Neuron (in vitro differentiated cells): ENCODE measurements around the gene SYF2.
"Not testable (repeated sequence)": the region's sequence is repeated elsewhere in the genome, so short reads cannot be mapped to it uniquely, and the experiment has no call there.

Source experiments
- H2AFZ ChIP-seq: one replicate; pipeline ENCODE4 v1.6.1; 2013; ENCODE audit warnings: low read depth, mild to moderate bottlenecking, inconsistent platforms, low read length, moderate library complexity
- H3K27me3 ChIP-seq: one replicate; pipeline ENCODE4 v1.6.1; 2013; ENCODE audit warnings: low read length; ENCODE audit not compliant: insufficient read depth
- H3K36me3 ChIP-seq: one replicate; pipeline ENCODE4 v1.6.1; 2013; ENCODE audit warnings: low read length; ENCODE audit not compliant: insufficient read depth
- H3K4me1 ChIP-seq: one replicate; pipeline ENCODE4 v1.6.1; 2013; ENCODE audit warnings: low read length; ENCODE audit not compliant: insufficient read depth
- H3K4me3 ChIP-seq: 2 replicates; pipeline ENCODE4 v1.5.1; 2013; ENCODE audit warnings: mild to moderate bottlenecking, low read length, moderate library complexity
- H3K9me3 ChIP-seq: one replicate; pipeline ENCODE4 v1.6.1; 2013; ENCODE audit warnings: low read length

SYF2 gene

GRCh38 chr1:25194572-25195020 is 37.7 kb downstream of the SYF2 start:
- H2AFZ ChIP-seq, result peak overlapping the region; percentile 29
- H3K9me3 ChIP-seq, result no peaks in the 10 kb centered on the region
- peaks cover 5% of the 10 kb centered on the region for H3K27me3 ChIP-seq
- peaks cover 13% of the 10 kb centered on the region for H3K4me1 ChIP-seq
- H3K4me3 ChIP-seq, result no peak overlapping the region
- no peaks in the 10 kb centered on the region for H3K36me3 ChIP-seq

GRCh38 chr1:25194054-25194453 is 38.2 kb downstream of the SYF2 start:
- peaks cover 5% of the 10 kb centered on the region for H3K27me3 ChIP-seq
- H3K4me3 ChIP-seq, result no peak overlapping the region
- peaks cover 8% of the 10 kb centered on the region for H3K4me1 ChIP-seq
- peak overlapping the region; percentile 29 for H2AFZ ChIP-seq
- no peaks in the 10 kb centered on the region for H3K9me3 ChIP-seq
- H3K36me3 ChIP-seq, result no peaks in the 10 kb centered on the region

- Histone ChIP-seq H3K9me3 (no peaks in the 10 kb centered on the region), H3K36me3 (no peaks in the 10 kb centered on the region)
Observed at GRCh38 chr1:25193229-25193628, 39.1 kb downstream of the SYF2 start.

GRCh38 chr1:25192154-25192553 is 40.1 kb downstream of the SYF2 start:
- Histone ChIP-seq H3K4me1 (peaks cover 7% of the 10 kb centered on the region), H3K9me3 (no peaks in the 10 kb centered on the region), H3K36me3 (no peaks in the 10 kb centered on the region), H2AFZ (no peak overlapping the region), H3K27me3 (peaks cover 5% of the 10 kb centered on the region), H3K4me3 (no peak overlapping the region)

More at GRCh38 chr1:25193229-25193628, 39.1 kb downstream of the SYF2 start:
- H3K27me3 ChIP-seq, result peaks cover 5% of the 10 kb centered on the region
- H2AFZ ChIP-seq, result no peak overlapping the region
- no peak overlapping the region for H3K4me3 ChIP-seq
- H3K4me1 ChIP-seq, result peaks cover 7% of the 10 kb centered on the region

- no peaks in the 10 kb centered on the region for H3K36me3 ChIP-seq
- no peak overlapping the region for H3K4me3 ChIP-seq
- peaks cover 7% of the 10 kb centered on the region for H3K4me1 ChIP-seq
- peaks cover 8% of the 10 kb centered on the region for H3K27me3 ChIP-seq
- no peaks in the 10 kb centered on the region for H3K9me3 ChIP-seq
- no peak overlapping the region for H2AFZ ChIP-seq
Observed at GRCh38 chr1:25190260-25190659, 42.0 kb downstream of the SYF2 start.

GRCh38 chr1:25187904-25188303 is 44.4 kb downstream of the SYF2 start:
- not testable (repeated sequence) for H3K36me3 ChIP-seq, H3K4me3 ChIP-seq, H3K9me3 ChIP-seq, H3K4me1 ChIP-seq, H2AFZ ChIP-seq
- H3K27me3 ChIP-seq, result peaks cover 18% of the 10 kb centered on the region

- H3K9me3 ChIP-seq, result no peaks in the 10 kb centered on the region
Observed at GRCh38 chr1:25187077-25187476, 45.2 kb downstream of the SYF2 start.

GRCh38 chr1:25186161-25187007 is 45.9 kb downstream of the SYF2 start:
- Histone ChIP-seq H3K36me3 (no peaks in the 10 kb centered on the region), H3K4me1 (no peaks in the 10 kb centered on the region), H3K27me3 (peaks cover 16% of the 10 kb centered on the region), H3K9me3 (no peaks in the 10 kb centered on the region), H3K4me3 (no peak overlapping the region), H2AFZ (no peak overlapping the region)

More at GRCh38 chr1:25187077-25187476, 45.2 kb downstream of the SYF2 start:
- H3K4me3 ChIP-seq, result no peak overlapping the region
- no peaks in the 10 kb centered on the region for H3K4me1 ChIP-seq
- H3K27me3 ChIP-seq, result peaks cover 17% of the 10 kb centered on the region
- no peaks in the 10 kb centered on the region for H3K36me3 ChIP-seq
- no peak overlapping the region for H2AFZ ChIP-seq

GRCh38 chr1:25185409-25186160 is 46.7 kb downstream of the SYF2 start:
- Histone ChIP-seq H2AFZ (no peak overlapping the region), H3K4me1 (no peaks in the 10 kb centered on the region), H3K4me3 (no peak overlapping the region), H3K27me3 (peaks cover 16% of the 10 kb centered on the region), H3K9me3 (no peaks in the 10 kb centered on the region), H3K36me3 (no peaks in the 10 kb centered on the region)

- Histone ChIP-seq H3K4me1 (no peaks in the 10 kb centered on the region), H3K4me3 (no peak overlapping the region)
Observed at GRCh38 chr1:25184001-25184762, 48.1 kb downstream of the SYF2 start.

GRCh38 chr1:25183126-25183980 is 48.9 kb downstream of the SYF2 start:
- Histone ChIP-seq H3K4me3 (no peak overlapping the region), H3K4me1 (no peaks in the 10 kb centered on the region), H3K9me3 (no peaks in the 10 kb centered on the region), H3K36me3 (no peaks in the 10 kb centered on the region), H3K27me3 (peaks cover 16% of the 10 kb centered on the region), H2AFZ (no peak overlapping the region)

More at GRCh38 chr1:25184001-25184762, 48.1 kb downstream of the SYF2 start:
- Histone ChIP-seq H3K9me3 (no peaks in the 10 kb centered on the region), H3K27me3 (peaks cover 16% of the 10 kb centered on the region), H3K36me3 (no peaks in the 10 kb centered on the region), H2AFZ (no peak overlapping the region)

GRCh38 chr1:25182629-25183028 is 49.7 kb downstream of the SYF2 start:
- Histone ChIP-seq H3K4me1 (no peaks in the 10 kb centered on the region), H3K36me3 (no peaks in the 10 kb centered on the region), H3K9me3 (no peaks in the 10 kb centered on the region), H3K4me3 (no peak overlapping the region), H3K27me3 (peaks cover 16% of the 10 kb centered on the region), H2AFZ (no peak overlapping the region)
